ENCODE data around the gene C1orf210.

C1orf210 gene

DNA sequence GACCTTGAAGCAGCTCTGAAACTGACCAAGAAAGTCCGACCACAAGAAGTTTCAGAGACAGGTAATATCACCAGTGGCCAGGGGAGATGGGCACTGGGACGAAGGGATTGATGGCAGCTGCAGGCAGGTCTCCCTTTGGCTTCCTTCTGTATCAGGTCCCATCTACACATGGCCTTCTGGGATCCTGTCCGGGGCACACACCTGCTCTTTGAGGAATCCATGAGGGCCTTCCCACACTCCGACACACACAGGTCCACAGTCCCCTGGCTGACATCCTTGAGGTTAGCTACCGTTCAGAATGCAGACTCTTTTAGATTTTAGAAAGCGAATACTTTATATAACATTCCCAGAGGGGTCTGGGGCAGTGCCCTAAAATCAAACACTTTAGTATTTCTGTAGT is 42.1 kb downstream of the C1orf210 start:
- DNase-seq (ENCODE audit: low spot score), result no peak
- TF ChIP-seq, protein P1, sequence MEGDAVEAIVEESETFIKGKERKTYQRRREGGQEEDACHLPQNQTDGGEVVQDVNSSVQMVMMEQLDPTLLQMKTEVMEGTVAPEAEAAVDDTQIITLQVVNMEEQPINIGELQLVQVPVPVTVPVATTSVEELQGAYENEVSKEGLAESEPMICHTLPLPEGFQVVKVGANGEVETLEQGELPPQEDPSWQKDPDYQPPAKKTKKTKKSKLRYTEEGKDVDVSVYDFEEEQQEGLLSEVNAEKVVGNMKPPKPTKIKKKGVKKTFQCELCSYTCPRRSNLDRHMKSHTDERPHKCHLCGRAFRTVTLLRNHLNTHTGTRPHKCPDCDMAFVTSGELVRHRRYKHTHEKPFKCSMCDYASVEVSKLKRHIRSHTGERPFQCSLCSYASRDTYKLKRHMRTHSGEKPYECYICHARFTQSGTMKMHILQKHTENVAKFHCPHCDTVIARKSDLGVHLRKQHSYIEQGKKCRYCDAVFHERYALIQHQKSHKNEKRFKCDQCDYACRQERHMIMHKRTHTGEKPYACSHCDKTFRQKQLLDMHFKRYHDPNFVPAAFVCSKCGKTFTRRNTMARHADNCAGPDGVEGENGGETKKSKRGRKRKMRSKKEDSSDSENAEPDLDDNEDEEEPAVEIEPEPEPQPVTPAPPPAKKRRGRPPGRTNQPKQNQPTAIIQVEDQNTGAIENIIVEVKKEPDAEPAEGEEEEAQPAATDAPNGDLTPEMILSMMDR (conservative IDR thresholded peaks at IDR 0.05; ENCODE audit: low read depth), result no peak
- H3K27ac ChIP-seq, result no peak overlapping the region
- CTCF ChIA-PET, result interaction anchor here (0.6 to 0.7 kb wide), 2 partner anchors 12 to 691 kb away, joined by 3 to 4 read pairs; no protein-coding TSS in a partner anchor
- POLR2A ChIA-PET (ENCODE audit: low non-redundant PET), result no interaction called here

- ChIA-PET CTCF (no interaction called here), POLR2A (ENCODE audit: low non-redundant PET) (no interaction called here)
- TF ChIP-seq, protein P1 (conservative IDR thresholded peaks at IDR 0.05; ENCODE audit: low read depth), result no peak
- peak; percentile 79 for DNase-seq (ENCODE audit: low spot score)
- H3K27ac ChIP-seq, result no peak overlapping the region
Measured at GRCh38 chr1:43241413-43241836, 44.0 kb downstream of the C1orf210 start.

DNA sequence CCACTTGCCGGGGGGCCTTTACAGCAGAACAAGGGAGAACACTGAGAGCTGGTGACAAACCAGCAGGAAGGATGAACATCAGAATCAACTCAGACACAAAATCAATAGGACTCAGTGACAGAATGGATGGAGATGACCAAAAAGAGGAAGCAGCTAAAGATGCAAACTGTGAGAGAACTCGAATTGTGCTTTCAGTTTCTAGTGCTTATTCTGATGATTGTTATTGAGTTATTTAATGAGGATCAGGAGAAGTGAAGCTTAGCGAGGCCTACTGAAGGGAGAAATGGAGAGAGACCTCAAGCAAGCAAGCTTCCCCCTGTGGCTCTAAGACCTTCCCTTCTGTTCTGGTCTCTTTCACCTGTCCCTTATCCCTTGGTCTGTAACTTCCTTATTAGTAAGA is 45.9 kb downstream of the C1orf210 start:
- ChIA-PET CTCF (interaction anchor here (0.7 to 0.8 kb wide), 3 partner anchors 28 to 175 kb away, joined by 3 to 5 read pairs (median 3); no protein-coding TSS in a partner anchor), POLR2A (ENCODE audit: low non-redundant PET) (interaction anchor here (0.9 kb wide), 1 partner anchor 119 kb away, joined by 3 read pairs; no protein-coding TSS in a partner anchor)
- no peak overlapping the region for H3K27ac ChIP-seq
- no peak for DNase-seq (ENCODE audit: low spot score)
- TF ChIP-seq, protein P1 (conservative IDR thresholded peaks at IDR 0.05; ENCODE audit: low read depth), result no peak

DNA sequence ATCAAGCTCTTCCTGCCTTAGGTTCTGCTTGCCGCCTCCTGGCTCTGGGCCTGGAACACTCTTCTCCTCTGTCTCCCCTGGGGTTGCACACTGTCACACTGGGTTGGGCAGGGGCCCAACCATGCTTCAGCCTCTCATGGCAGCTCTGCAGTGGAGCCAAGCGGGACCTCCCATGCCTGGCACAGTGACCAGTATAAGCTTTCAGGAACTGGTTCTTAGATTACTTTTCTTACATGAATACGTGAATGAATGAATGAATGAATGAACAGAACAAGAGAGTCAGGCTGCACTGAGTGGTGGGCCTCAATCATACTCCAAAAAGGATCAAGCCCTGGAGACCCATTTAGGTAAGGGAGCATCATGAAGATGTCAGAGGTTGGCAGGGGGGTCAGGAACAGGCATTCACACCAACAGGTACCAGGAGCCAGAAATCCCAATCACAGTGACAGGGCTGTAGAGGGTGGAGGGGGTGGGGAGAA is 46.4 kb downstream of the C1orf210 start:
- ChIA-PET POLR2A (ENCODE audit: low non-redundant PET) (interaction anchor here (0.9 kb wide), 1 partner anchor 119 kb away, joined by 3 read pairs; no protein-coding TSS in a partner anchor), CTCF (interaction anchor here (0.6 to 0.8 kb wide), 4 partner anchors 29 to 175 kb away, joined by 3 to 5 read pairs (median 3); no protein-coding TSS in a partner anchor)
- H3K27ac ChIP-seq, result no peak overlapping the region
- TF ChIP-seq, protein P1 (conservative IDR thresholded peaks at IDR 0.05; ENCODE audit: low read depth), result no peak
- no peak for DNase-seq (ENCODE audit: low spot score)

- DNase-seq (ENCODE audit: low spot score), result peak; percentile 62
- H3K27ac ChIP-seq, result no peak overlapping the region
- CTCF ChIA-PET, result interaction anchor here (0.7 kb wide), 1 partner anchor 150 kb away, joined by 4 read pairs; no protein-coding TSS in a partner anchor
- POLR2A ChIA-PET (ENCODE audit: low non-redundant PET), result no interaction called here
- TF ChIP-seq, protein P1 (conservative IDR thresholded peaks at IDR 0.05; ENCODE audit: low read depth), result no peak; the same call in 1 of the 2 replicates
Measured at GRCh38 chr1:43238085-43238484, 47.3 kb downstream of the C1orf210 start.

- ChIA-PET POLR2A (ENCODE audit: low non-redundant PET) (no interaction called here), CTCF (interaction anchor here (1.3 kb wide), 1 partner anchor 121 kb away, joined by 5 read pairs; no protein-coding TSS in a partner anchor)
- DNase-seq (ENCODE audit: low spot score), result no peak
- H3K27ac ChIP-seq, result no peak overlapping the region
- TF ChIP-seq, protein P1 (conservative IDR thresholded peaks at IDR 0.05; ENCODE audit: low read depth), result no peak
Measured at GRCh38 chr1:43237121-43237520, 48.3 kb downstream of the C1orf210 start.

Measured in RWPE1 (cell line).